Ishikawa (cell line): ENCODE results near the gene ATRX.

Experiments used
- CEBPB ChIP-seq: IDR thresholded peaks from 2 replicates; pipeline ENCODE4 v1.6.1; 2012
- CREB1 ChIP-seq: IDR thresholded peaks from 2 replicates; pipeline ENCODE4 v1.6.1; 2012; ENCODE audit warnings: low read depth
- EGR1 ChIP-seq: IDR thresholded peaks from 2 replicates; pipeline ENCODE4 v1.6.1; 2012
- EP300 ChIP-seq: IDR thresholded peaks from 2 replicates; pipeline ENCODE4 v1.6.1; 2012; ENCODE audit warnings: borderline replicate concordance
- FOXM1 ChIP-seq: IDR thresholded peaks from 2 replicates; pipeline ENCODE4 v1.6.1; 2012; ENCODE audit warnings: low read depth, borderline replicate concordance
- RAD21 ChIP-seq: IDR thresholded peaks from 2 replicates; pipeline ENCODE4 v1.6.1; 2012; ENCODE audit warnings: low read depth
- TAF1 ChIP-seq: IDR thresholded peaks from 2 replicates; pipeline ENCODE4 v1.6.1; 2012; ENCODE audit warnings: low read depth, mild to moderate bottlenecking
- TCF12 ChIP-seq: IDR thresholded peaks from 2 replicates; pipeline ENCODE4 v1.6.1; 2012; ENCODE audit warnings: low read depth
- YY1 ChIP-seq: IDR thresholded peaks from 2 replicates; pipeline ENCODE4 v1.6.1; 2012; ENCODE audit warnings: low read depth
- ZBTB7A ChIP-seq: IDR thresholded peaks from 2 replicates; pipeline ENCODE4 v1.6.1; 2012; ENCODE audit warnings: low read depth
- TF ChIP-seq, protein P1 (sequence below): IDR thresholded peaks from 2 replicates; pipeline ENCODE4 v1.6.1; 2012
- TF ChIP-seq, protein P2 (sequence below): IDR thresholded peaks from 2 replicates; pipeline ENCODE4 v1.6.1; 2012
- TF ChIP-seq, protein P3 (sequence below): IDR thresholded peaks from 2 replicates; pipeline ENCODE4 v1.6.1; 2012; ENCODE audit warnings: low read depth, mild to moderate bottlenecking

DNA sequence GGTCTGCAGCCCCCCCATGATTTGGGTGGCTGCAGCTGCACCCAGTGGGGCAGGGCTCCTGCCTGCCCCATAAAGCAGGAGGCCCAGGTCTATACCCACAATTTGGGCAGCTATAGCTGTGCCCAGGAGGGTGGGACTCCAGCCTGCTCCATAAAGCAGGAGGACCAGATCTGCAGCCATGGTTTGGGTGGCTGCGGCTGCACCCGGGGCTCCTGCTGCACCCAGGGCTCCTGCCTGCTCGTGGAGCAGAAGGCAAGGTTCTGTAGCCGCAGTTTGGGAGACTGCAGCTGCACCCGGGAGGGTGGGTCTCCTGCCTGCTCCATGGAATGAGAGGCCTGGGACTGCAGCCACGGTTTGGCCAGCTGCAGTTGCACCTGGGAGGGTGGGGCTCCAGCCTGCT, 81.1 kb downstream of the ATRX start:
- TF ChIP-seq, protein P1, sequence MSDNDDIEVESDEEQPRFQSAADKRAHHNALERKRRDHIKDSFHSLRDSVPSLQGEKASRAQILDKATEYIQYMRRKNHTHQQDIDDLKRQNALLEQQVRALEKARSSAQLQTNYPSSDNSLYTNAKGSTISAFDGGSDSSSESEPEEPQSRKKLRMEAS: no peak
- TF ChIP-seq EP300: no peak
- no peak for TF ChIP-seq YY1
- no peak for TF ChIP-seq RAD21
- TF ChIP-seq CREB1: no peak
- TF ChIP-seq, protein P2, sequence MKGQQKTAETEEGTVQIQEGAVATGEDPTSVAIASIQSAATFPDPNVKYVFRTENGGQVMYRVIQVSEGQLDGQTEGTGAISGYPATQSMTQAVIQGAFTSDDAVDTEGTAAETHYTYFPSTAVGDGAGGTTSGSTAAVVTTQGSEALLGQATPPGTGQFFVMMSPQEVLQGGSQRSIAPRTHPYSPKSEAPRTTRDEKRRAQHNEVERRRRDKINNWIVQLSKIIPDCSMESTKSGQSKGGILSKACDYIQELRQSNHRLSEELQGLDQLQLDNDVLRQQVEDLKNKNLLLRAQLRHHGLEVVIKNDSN: no peak
- TF ChIP-seq EGR1: no peak
- no peak for TF ChIP-seq CEBPB
- TF ChIP-seq ZBTB7A: no peak
- TF ChIP-seq TAF1: no peak
- TF ChIP-seq, protein P3, sequence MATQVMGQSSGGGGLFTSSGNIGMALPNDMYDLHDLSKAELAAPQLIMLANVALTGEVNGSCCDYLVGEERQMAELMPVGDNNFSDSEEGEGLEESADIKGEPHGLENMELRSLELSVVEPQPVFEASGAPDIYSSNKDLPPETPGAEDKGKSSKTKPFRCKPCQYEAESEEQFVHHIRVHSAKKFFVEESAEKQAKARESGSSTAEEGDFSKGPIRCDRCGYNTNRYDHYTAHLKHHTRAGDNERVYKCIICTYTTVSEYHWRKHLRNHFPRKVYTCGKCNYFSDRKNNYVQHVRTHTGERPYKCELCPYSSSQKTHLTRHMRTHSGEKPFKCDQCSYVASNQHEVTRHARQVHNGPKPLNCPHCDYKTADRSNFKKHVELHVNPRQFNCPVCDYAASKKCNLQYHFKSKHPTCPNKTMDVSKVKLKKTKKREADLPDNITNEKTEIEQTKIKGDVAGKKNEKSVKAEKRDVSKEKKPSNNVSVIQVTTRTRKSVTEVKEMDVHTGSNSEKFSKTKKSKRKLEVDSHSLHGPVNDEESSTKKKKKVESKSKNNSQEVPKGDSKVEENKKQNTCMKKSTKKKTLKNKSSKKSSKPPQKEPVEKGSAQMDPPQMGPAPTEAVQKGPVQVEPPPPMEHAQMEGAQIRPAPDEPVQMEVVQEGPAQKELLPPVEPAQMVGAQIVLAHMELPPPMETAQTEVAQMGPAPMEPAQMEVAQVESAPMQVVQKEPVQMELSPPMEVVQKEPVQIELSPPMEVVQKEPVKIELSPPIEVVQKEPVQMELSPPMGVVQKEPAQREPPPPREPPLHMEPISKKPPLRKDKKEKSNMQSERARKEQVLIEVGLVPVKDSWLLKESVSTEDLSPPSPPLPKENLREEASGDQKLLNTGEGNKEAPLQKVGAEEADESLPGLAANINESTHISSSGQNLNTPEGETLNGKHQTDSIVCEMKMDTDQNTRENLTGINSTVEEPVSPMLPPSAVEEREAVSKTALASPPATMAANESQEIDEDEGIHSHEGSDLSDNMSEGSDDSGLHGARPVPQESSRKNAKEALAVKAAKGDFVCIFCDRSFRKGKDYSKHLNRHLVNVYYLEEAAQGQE: no peak
- no peak for TF ChIP-seq FOXM1
- no peak for TF ChIP-seq TCF12
